ENCODE data around the gene RTL1. TPM values are rescaled to one million over a fixed set of nuclear protein-coding genes. Genes with fewer than 3 reads are reported as not detected.

The RTL1 gene
- total and polyA plus RNA-seq, 5 experiments from 2014 or later, result not detected

GRCh38 chr14:100884456-100884855 is 19.1 kb downstream of the RTL1 start:
- peaks cover 0 to 8% (median 0%) of the 10 kb centered on the region in 9 donors for H3K9me3 Mint-ChIP-seq
- DNase-seq (no peak), ATAC-seq (no peak)
- no peak overlapping the region for H3K4me3 Mint-ChIP-seq
- POLR2A ChIA-PET, result no interaction called here
- peaks cover 2 to 32% (median 3%) of the 10 kb centered on the region in 5 donors for H3K27me3 Mint-ChIP-seq
- no peaks in the 10 kb centered on the region for H3K36me3 Mint-ChIP-seq
- H3K4me1 Mint-ChIP-seq, result peaks cover 0 to 2% (median 0%) of the 10 kb centered on the region in 4 donors
- H3K27ac Mint-ChIP-seq, result no peak overlapping the region

DNA sequence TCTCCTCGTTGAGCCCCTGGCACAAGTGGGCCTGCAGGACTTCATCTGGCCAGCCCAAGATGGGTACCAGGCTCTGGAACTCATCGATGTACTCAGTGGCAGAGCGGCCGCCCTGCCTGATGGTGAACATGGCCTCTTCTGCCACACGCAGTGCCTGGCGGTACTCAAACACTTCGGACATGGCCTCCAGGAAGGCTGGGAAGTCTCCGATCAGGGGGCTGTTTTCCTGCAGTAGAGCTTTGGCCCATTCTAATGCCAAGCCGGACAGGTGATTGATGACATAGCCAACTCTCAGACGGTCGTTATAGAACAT is 19.8 kb downstream of the RTL1 start:
- H3K9me3 Mint-ChIP-seq, result peaks cover 0 to 8% (median 0%) of the 10 kb centered on the region in 9 donors
- POLR2A ChIA-PET, result no interaction called here
- no peaks in the 10 kb centered on the region for H3K36me3 Mint-ChIP-seq
- H3K4me1 Mint-ChIP-seq, result peaks cover 0 to 2% (median 0%) of the 10 kb centered on the region in 4 donors
- no peak overlapping the region for H3K4me3 Mint-ChIP-seq
- H3K27ac Mint-ChIP-seq, result no peak overlapping the region
- DNase-seq, result no peak
- peaks cover 0 to 26% (median 9%) of the 10 kb centered on the region in 5 donors for H3K27me3 Mint-ChIP-seq
- ATAC-seq, result no peak

GRCh38 chr14:100882991-100883788 is 20.3 kb downstream of the RTL1 start:
- H3K36me3 Mint-ChIP-seq, result no peaks in the 10 kb centered on the region
- peaks cover 0 to 2% (median 0%) of the 10 kb centered on the region in 4 donors for H3K4me1 Mint-ChIP-seq
- no peak overlapping the region for H3K27ac Mint-ChIP-seq
- POLR2A ChIA-PET, result no interaction called here
- peaks cover 0 to 8% (median 0%) of the 10 kb centered on the region in 9 donors for H3K9me3 Mint-ChIP-seq
- H3K27me3 Mint-ChIP-seq, result peaks cover 0 to 25% (median 15%) of the 10 kb centered on the region in 5 donors
- no peak overlapping the region for H3K4me3 Mint-ChIP-seq
- no peak for ATAC-seq
- DNase-seq, result peak in 1 of 10 donors; percentile 53

DNA sequence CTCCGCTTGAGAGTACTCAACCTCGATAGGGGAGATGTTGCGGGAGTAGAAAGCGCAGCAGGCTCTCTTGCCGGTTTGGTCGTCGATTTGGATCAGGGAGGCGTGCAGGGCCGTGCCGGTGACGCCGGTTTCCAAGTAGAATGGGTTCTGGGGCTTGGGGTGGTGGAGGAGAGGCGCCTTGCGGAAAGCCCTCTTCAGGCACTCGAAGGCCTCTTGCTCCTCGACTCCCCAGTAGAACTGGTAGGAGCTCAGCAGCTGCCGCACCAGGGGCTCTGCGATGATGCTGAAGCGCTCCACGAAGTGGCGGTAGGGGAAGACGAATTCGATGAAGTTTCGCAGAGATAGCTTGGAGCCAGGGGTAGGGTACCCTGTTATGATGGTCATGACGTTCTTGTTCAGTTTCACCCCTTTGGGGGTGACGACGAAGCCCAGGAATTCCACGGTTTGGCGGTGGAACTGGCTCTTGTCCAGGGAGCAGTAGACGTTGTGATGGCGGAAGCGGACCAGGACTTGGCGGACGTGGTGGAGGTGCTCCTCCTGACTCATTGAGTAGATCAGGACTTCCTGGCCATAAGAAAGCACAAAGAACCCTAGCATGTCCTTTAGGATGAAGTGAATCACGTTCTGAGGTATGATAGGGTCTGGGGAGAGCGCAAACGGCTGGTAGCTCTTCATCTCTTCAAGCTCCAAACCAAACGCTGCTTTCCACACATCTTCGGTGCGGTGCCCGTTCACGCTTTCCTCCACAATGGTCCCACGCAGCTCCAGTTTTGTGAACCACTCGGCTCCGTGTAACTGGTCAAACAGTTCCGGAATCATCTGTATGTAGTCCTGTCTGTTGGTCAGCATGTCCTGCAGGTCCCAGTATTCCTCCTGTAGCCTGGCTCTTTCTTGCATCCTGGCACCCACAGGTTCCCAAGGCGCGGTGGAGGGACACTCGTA is 21.2 kb downstream of the RTL1 start:
- Mint-ChIP-seq H3K27me3 (peaks cover 2 to 25% (median 22%) of the 10 kb centered on the region in 5 donors), H3K36me3 (no peaks in the 10 kb centered on the region), H3K9me3 (peaks cover 0 to 10% (median 0%) of the 10 kb centered on the region in 9 donors), H3K4me1 (peaks cover 0 to 2% (median 0%) of the 10 kb centered on the region in 4 donors), H3K4me3 (no peak overlapping the region), H3K27ac (peak overlapping the region in 1 of 10 donors; percentile 18)
- POLR2A ChIA-PET, result no interaction called here
- ATAC-seq (no peak), DNase-seq (peak in 1 of 10 donors; percentile 54)

DNA sequence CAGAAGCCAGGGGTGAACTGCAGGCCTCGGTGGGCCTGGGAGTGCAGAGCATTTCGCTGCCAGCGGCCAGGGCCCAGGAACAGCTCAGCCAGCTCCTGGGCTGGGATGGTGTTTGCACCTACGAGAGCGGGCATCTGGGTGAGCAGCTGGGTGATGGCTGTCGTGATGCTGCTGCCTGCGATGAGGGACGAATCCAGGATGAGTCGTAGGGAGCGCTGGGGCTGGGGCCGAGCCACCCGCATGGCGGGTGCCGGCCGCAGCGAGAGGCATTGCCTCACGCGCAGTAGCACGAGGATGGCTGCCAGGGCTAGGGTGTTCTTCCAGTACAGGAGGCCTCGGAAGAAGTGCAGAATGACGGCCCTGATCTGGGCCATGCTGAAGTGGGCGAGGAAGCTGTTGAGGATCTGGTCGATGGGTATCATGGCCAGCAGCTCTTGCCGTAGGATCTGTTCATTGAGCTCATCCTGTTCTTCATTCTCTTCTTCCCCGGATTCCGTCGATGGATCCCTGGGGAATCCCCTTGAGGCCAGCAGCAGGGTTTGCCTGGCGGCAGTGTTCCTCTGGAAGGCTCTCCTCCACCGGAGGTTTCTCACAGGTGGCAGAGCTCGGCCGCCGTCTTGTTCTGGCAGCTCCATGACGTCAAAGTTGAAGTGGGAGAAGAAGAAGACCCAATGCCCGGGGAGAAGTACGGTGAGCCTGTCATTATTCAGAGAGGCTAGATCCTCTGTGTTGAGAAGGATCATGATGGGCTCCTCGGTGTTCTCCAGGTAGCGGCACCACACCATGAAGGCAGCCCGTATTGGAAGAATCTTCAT is 22.1 kb downstream of the RTL1 start:
- H3K27me3 Mint-ChIP-seq, result peaks cover 2 to 26% (median 25%) of the 10 kb centered on the region in 5 donors
- ATAC-seq, result no peak
- peaks cover 0 to 2% (median 0%) of the 10 kb centered on the region in 4 donors for H3K4me1 Mint-ChIP-seq
- H3K4me3 Mint-ChIP-seq, result no peak overlapping the region
- H3K9me3 Mint-ChIP-seq, result peaks cover 0 to 10% (median 0%) of the 10 kb centered on the region in 9 donors
- H3K36me3 Mint-ChIP-seq, result no peaks in the 10 kb centered on the region
- no peak overlapping the region for H3K27ac Mint-ChIP-seq
- POLR2A ChIA-PET, result no interaction called here
- DNase-seq, result peak in 1 of 10 donors; percentile 36

- peaks cover 0 to 10% (median 0%) of the 10 kb centered on the region in 9 donors for H3K9me3 Mint-ChIP-seq
- DNase-seq, result peak in 1 of 10 donors; percentile 41
- H3K4me3 Mint-ChIP-seq, result no peak overlapping the region
- H3K27me3 Mint-ChIP-seq, result peaks cover 2 to 29% (median 18%) of the 10 kb centered on the region in 5 donors
- H3K27ac Mint-ChIP-seq, result peak overlapping the region in 1 of 10 donors; percentile 46
- peaks cover 0 to 2% (median 0%) of the 10 kb centered on the region in 4 donors for H3K4me1 Mint-ChIP-seq
- POLR2A ChIA-PET, result no interaction called here
- no peaks in the 10 kb centered on the region for H3K36me3 Mint-ChIP-seq
- no peak for ATAC-seq
Observed at GRCh38 chr14:100880271-100881101, 23.0 kb downstream of the RTL1 start.

DNA sequence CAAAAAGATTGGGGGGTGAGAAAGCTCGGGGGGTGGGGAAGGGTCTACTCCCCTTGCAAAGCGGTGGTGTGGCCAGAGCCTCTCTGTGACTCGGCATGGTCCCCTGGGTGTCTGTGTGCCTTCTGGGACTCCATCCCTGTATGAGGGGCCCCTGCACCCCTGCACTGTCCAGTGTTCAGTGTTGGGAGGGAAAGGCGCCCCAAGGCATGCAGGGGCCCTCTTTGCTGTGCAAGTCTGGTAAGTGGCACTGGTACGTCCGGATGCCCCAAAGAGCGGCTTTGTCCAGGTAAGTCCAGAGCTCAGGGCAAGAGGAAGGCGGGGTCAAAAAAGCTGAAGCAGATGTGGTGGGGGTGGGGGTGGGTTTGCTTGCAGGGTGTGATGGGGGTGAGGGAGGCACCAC is 23.7 kb downstream of the RTL1 start:
- ATAC-seq, result no peak
- Mint-ChIP-seq H3K9me3 (peaks cover 0 to 10% (median 0%) of the 10 kb centered on the region in 9 donors), H3K36me3 (no peaks in the 10 kb centered on the region), H3K27me3 (peaks cover 2 to 34% (median 14%) of the 10 kb centered on the region in 5 donors), H3K27ac (no peak overlapping the region), H3K4me3 (no peak overlapping the region), H3K4me1 (peaks cover 0 to 2% (median 0%) of the 10 kb centered on the region in 4 donors)
- peak in 1 of 10 donors; percentile 45 for DNase-seq
- POLR2A ChIA-PET, result no interaction called here

- peaks cover 2 to 34% (median 14%) of the 10 kb centered on the region in 5 donors for H3K27me3 Mint-ChIP-seq
Observed at GRCh38 chr14:100879194-100879593, 24.3 kb downstream of the RTL1 start.

GRCh38 chr14:100878271-100879146 is 25.0 kb downstream of the RTL1 start:
- POLR2A ChIA-PET, result no interaction called here
- peaks cover 0 to 3% (median 0%) of the 10 kb centered on the region in 4 donors for H3K4me1 Mint-ChIP-seq
- ATAC-seq (no peak), DNase-seq (peak in 1 of 10 donors; percentile 50)
- peaks cover 0 to 6% (median 0%) of the 10 kb centered on the region in 9 donors for H3K9me3 Mint-ChIP-seq
- peaks cover 2 to 34% (median 14%) of the 10 kb centered on the region in 5 donors for H3K27me3 Mint-ChIP-seq
- no peaks in the 10 kb centered on the region for H3K36me3 Mint-ChIP-seq
- no peak overlapping the region for H3K27ac Mint-ChIP-seq
- H3K4me3 Mint-ChIP-seq, result no peak overlapping the region

More at GRCh38 chr14:100879194-100879593, 24.3 kb downstream of the RTL1 start:
- H3K27ac Mint-ChIP-seq, result no peak overlapping the region
- H3K4me1 Mint-ChIP-seq, result peaks cover 0 to 2% (median 0%) of the 10 kb centered on the region in 4 donors
- no peak overlapping the region for H3K4me3 Mint-ChIP-seq
- no peak for ATAC-seq
- no peak for DNase-seq
- POLR2A ChIA-PET, result no interaction called here
- peaks cover 0 to 8% (median 0%) of the 10 kb centered on the region in 9 donors for H3K9me3 Mint-ChIP-seq
- no peaks in the 10 kb centered on the region for H3K36me3 Mint-ChIP-seq

DNA sequence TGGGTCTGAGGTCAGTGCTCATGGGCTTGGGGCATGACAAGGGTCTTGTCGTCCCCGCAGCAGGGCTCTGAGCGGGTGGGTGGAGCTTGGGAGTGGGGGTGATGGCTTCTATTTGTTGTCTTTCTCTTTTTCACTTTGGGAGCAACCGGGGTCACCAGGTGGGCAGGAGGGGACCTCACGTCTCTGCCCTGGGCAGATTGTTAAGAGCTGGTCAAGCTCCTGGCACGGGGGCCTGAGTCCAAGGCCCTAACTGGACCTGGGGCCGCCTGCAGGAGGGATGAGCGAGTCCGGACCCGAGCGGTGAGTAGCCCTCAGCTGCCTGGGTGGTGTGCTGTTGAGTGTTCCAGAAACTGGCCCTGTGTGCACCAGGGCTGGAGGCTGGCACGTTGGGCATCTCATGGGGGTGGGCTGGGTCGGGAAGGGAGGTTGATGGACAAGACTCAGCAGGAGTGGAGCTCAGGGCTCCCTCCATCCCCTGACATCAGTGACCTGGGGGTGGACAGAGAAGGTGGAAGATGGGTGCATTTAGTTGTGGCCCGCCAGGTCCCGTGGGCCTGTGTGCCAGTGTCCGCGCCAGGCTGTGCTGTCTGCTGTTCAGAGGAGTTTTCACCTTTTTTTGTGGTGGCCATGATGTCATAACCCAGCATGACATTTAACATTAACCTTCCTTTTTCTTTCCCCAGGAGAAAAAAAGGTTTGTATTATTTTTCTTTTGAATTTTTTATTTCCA is 27.5 kb downstream of the RTL1 start:
- Mint-ChIP-seq H3K9me3 (peaks cover 0 to 4% (median 0%) of the 10 kb centered on the region in 9 donors), H3K36me3 (no peaks in the 10 kb centered on the region)
- peak in 1 of 10 donors; percentile 34 for DNase-seq

More for the DNA sequence above, 27.5 kb downstream of the RTL1 start:
- H3K27me3 Mint-ChIP-seq, result peaks cover 2 to 34% (median 14%) of the 10 kb centered on the region in 5 donors
- no peak overlapping the region for H3K4me3 Mint-ChIP-seq
- ATAC-seq, result no peak
- H3K27ac Mint-ChIP-seq, result no peak overlapping the region
- H3K4me1 Mint-ChIP-seq, result peaks cover 0 to 8% (median 0%) of the 10 kb centered on the region in 4 donors
- POLR2A ChIA-PET, result no interaction called here

Measured in naive thymus-derived CD8-positive, alpha-beta T cell (primary cell).